Activated naive CD4-positive, alpha-beta T cell treated with Interleukin-2 at 50 U/mL for 16 hours (primary cell): ENCODE results near the gene POMGNT2.

ENCODE experiments used
- DNase-seq: peaks from one replicate; pipeline ENCODE4 v3.0.0-alpha.2; 2020

Gene POMGNT2

DNA sequence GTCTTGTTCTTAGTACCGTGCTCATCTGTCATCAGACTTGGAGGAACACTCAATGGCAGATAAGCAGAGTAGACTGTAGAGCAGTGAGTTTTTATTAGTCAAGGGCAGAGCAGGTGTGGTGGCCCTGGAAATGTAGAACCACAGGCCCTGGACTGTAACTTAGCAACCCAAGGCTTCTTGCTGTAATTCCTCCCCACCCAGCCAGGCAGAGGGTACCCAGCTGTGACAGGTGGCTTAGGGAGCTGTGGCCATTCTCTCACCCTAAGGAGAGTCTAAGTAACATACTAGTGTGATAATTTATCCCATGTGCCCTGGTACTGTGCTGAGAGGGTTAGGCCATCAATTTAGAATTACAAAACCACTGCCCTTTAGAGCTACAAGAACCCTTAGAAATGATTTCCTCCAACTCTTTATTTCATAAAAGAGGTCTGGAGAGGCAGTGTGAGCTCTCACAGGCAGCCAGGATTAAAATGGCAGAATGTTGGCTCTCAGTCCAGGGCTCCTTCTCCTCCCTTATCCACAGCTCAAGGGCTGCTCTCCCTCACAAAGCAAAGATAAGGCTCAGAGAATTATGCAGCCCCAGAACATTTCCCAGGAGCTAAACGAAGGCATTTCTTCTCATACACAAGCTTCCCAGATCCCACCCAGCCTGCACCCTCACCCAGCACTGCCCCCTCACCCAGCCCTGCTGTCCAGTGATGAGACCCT, 3.0 kb downstream of the POMGNT2 start:
- DNase-seq, result no peak

DNA sequence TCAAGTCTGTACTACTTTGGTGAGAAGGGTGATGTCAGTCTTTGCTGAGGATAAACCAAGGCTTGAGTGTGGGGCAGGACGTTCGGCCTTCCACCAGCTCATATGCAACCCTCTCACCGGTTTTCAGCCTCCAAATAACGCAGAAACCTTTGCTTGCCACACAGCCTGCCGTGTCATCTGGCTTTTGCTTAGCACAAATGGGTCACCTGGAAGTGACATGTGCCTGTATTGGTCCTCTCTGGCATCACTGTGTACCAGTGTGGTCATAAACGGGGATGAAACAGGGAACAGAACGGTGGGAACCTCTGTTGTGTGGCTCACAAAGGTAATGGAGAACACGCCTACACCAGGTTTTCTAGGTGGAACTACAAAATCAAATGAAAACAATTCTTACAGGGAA, 7.1 kb downstream of the POMGNT2 start:
- DNase-seq, result no peak

DNA sequence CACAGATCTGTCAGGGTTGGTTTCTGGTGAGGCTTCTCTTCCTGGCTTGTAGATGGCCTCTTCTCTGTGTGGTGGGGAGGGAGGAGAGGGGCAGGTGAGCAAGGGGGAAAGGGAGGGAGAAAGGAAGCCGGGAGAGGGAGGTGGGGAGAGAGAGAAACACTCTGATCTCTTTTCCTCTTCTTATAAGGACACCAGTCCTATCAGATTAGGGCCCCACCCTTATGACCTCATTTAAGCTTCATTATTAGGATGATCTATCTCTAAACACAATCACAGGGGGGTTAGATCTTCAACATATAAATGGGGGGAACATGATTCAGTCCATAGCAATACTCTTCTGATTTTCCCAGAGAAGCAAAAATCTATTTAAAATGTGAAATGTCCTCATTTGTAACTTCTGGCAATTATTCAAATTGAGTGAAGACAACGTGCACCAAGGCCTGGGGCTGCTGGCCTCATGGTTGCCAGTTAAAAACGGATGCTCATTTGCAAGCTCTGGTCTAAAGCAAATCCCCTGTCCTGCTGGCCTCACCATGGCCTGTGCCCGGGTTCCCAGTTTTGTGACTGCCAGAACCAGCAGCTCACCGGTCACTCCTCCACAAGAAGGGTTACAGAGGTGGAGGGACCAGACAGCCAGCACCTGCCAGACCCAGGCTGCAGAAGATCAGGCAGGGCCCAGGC, 8.3 kb downstream of the POMGNT2 start:
- no peak for DNase-seq

DNA sequence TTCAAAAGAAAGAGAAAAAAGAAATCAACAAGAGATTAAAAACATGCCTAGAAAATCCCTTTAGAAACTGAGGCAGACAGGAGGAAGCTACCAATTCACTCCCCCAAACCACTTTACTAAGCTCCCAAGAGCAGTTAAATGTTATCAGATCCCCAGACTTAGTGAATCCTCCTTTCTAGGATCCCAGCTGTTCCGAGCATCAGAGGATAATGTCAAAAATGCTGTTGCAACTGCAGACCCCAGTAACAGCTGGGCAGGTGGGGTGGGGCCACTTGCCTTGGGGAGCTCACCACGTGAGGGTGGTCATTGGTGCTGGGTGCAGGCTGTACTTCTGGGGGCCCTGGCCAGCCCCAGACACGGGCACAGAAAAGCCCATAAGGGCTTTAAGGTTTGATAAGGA, 9.1 kb downstream of the POMGNT2 start:
- no peak for DNase-seq

DNA sequence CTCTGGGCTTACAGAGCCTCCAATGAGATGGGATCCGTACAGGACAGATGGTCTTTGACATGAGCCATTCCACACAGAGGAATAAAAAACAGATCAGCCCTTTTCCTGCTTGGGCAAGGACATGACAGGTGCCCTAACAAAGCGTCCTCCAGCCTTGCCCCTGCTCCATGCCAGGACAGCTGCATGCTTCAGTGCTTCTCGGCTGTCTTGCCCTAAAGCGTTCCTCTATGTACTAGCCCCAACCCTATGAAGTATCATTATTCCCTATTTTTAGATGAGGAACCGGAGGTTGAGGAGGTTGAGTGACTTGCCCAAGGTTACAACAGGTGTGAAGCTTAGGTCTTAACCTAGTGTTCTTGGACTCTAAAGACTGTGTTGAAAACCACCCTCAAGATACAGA, 10.5 kb downstream of the POMGNT2 start:
- no peak for DNase-seq

DNA sequence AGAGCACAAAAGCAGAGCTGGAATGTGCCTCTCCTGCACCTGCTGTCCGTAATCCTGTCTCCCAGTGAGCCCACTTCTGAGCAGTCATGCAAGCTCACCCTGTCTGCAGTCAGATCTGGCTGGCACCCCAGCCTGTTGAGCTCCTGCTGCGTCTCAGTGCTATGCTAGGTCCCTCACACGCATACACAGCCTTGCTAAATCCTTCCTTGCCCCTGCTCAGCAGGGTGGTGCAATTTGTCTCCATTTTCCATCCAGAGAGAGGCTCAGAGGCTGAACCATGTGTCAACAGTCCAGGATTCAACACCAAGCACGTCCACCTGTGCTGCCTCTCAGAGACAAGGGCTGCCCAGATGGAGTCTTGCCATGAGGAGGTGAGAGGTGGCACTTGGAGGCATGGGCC, 11.0 kb downstream of the POMGNT2 start:
- no peak for DNase-seq

DNA sequence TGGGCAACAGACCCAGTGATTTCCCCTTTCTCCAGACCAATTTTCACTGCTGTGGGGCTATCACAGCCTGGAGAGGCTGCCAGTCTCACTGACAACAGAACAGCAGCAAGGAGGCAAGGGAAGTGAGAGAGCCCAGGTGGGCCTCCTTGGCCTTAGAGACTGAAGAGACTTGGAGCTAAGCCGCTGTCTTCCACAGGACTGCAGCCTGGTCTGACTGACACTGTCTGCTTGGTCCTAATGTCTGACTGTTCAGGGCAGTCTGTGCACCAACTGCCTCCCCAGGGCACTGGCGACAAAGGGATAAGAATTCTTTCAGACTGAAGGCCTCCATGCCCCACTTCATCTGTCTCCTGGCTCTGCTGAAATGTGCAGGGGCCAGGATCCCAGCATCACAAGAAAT, 11.5 kb downstream of the POMGNT2 start:
- no peak for DNase-seq

DNA sequence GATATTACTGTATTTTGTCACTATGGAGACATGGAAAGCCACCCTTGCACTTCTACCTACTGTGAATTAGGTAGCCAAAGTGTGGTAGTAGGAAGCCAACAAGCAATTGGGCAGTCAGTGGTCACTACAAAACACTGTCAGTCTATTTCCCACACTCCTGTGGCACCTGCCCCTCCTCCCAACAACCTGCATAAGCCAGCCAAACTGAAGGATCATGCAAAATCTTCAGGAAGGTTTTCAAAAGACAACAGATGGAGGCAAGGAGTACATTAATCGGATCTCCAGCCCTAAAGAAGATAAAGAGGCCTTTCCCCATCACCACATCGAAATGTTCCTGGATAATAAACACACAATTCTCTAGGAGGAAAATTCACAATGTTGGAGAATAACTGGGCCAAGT, 11.9 kb downstream of the POMGNT2 start:
- no peak for DNase-seq

DNA sequence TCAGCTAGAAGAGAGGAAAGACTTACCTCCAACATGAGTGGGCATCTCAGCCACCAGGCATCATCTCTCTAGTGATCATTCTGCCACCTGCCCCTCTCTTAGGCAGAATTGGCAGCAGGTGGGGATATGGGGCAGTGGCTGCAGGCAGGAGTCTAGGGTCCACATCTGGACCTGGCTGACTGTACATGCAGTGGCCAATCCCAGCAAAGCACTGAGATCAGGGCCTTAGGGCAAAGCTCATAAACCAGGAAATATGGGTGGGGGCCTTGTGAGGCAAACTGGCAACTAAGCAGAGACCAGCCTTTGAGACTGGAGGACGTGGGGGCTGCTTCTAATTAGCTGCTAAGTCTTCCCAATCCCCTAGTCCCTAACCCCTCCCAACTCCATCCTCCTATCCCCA, 12.9 kb downstream of the POMGNT2 start:
- no peak for DNase-seq

DNA sequence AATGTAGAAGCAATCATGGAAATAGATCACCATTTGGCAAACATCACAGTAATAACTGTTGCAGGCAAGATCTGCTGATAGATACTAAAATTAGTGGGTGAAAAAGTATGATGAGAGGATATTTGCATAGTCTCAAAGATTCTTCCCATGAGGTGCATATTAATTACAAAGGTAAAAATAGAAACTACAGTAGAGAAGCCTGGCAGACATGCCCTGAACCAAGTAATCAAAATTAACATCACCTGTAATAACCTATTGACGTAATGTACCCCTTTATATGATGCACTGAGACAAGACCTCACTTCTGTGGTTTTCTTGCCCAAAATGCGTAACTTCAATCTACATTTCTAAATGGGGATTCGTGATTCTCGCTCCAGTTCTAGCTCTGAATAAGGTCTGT, 14.4 kb downstream of the POMGNT2 start:
- DNase-seq, result no peak

DNA sequence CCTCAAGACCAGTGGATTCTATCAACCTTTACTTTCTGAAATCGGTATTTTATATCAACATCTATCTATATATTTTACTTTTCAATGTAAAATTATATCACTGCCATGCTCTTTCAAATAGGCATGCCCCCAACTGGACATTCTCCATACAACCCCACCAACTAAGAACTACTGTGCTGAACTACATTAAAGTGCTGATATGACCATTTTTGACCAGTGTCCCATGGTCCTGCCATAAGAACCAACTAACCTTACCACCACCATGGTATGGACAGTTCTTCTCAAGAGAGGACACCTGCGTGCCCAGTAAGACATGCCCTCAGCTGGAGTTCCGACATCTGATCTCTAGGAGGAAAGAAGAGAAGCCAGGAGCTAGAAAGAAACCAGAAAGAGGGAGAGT, 15.6 kb downstream of the POMGNT2 start:
- DNase-seq, result no peak

DNA sequence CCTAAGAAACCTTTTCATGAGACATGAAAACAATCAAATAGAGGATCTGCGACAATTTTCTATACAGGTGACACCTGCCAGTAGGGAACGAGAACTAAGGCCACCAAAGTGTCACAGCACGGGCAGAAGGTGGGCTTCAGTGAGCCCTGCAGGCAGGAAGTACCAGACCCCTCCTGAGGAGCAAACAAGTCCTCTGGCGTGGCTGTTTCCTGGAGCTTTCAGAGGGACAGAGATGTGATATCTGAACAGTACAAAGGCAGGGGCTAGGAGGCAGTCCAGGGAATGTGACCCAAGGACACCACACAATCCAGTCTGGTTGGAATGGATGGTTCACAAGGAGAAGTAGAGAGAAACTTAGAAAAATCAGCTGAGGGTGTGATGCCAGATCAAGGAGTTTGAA, 16.8 kb downstream of the POMGNT2 start:
- DNase-seq, result no peak

DNA sequence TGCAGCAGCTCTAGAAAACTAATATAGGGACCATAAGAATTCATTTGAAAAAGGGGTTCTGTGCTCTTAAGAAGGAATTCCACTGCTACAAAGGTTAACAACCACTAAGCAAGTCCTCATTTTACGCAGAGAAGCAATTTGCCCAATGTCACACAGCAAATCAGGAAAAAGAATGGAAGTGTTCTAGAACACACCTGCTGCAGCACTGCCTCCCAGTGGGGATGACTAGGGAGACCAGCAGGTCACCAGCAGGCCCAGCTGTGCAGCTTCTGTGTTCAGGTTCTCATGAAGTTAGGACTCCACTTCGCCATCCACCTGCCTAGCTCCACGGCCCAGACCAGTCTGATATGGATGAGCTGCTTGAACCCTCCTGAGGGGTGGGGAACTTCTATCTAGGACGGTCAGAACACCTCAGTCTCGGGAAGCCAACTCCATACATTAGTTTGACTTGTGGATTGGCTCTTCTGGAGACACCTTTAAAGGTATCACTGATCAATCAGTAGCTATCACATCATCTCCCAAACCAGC, 18.6 kb downstream of the POMGNT2 start:
- DNase-seq, result no peak

DNA sequence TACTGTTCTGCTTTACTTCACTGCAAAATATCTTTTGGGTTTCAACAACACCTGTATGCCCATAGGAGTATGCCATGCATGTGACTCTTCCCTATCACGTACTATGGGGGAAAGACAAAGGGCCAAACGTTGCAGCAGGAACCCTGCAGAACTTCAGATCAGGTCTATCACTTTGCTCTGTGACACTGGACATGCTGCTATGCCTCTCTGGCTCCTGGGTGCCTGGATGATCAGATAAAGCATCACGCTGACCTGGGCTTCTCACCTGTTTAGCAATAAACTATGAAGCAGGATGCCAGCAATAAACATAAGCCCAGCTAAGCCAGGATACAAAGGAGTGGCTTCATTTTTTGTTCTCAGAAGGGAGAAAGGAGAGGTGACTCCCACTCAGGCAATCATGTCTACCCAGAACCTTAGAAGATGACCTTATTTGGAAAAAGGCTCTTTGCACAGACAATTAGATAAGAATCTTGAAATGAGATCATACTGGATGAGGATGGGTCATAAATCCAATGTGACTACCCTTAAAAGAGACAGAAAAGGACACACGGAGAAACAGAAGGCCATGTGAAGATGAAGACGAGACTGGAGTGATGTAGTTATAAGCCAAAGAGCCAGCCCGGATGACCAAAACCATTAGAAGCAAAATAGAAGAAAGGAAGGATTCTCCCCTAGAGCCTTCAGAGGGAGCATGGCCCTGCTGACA, 19.3 kb downstream of the POMGNT2 start:
- no peak for DNase-seq

DNA sequence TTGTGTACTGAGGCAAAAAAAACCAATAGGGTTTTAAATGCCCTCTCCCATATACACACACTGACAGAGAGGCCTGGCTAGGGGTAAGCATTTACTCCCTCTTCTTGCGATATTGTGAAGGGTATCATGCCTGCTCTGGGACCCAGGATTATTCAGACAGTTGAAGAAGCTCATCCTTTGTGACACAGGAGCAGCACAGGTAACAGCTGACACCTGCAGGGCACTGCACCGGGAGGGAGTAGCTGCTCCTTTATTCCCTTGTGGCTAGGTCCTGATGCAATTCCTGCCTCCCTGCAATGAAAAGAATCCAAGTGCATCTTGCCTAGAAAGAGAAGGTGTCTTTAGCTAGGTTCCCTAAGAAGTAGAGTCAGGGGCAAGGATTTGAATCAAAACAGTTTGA, 23.4 kb downstream of the POMGNT2 start:
- DNase-seq, result no peak

DNA sequence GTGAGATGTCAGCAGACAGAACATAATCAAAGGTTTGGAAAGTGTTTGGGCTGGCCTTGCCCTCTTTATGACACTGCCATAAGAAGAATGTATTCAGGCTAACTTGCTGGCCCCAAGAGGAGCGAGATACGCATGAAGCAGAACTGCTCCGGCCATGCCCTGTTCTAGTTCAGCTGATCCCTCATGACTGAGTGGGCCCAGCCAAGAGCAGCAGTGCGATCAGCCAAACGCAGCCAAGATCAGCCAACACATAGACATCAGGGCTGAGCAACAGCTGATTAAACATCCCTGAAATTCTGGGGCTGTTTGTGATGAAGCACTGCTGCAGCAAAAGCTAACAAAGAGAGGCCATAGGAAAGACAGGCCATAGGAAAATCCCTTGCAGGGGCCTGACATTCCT, 24.1 kb downstream of the POMGNT2 start:
- DNase-seq, result no peak

DNA sequence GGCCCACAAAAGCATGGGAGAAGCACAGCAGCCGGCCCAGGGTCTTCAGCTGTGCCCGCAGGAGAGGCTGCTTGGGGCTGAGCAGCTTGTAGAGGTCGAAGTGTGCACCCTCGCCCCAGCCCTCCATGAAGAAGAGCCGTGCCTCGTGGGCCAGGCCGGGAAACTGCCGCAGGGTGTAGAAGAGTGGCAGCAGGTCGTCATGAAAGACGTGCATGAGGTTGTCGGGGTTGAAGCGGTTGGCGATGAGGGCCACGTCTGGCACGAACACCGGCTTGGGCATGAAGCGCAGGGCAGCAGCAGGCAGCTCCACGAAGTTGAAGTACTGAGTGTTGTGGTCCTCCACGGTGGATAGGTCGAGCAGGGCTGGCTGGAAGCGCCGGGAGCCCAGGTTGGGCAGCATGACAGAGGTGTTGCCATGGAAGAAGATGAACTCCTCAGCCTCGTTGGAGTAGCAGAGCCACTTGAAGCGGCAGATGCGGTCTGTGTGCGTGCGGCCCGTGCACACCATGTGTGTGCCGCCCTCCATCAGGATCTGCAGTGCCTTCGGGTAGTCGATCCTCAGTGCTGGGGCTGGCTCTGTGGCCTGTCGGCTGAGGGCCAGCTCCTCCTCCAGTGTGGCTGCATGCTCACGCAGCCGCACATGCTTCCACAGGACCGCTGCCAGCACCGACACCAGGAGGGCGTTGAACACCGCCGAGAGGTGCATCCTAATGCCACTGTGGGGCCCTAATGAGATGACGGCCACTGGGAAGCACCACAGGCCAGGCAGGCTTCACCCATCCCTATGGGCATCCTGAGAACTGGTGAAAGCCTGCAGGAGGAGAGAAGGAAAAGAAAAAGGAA, 24.9 kb downstream of the POMGNT2 start:
- DNase-seq, result no peak

DNA sequence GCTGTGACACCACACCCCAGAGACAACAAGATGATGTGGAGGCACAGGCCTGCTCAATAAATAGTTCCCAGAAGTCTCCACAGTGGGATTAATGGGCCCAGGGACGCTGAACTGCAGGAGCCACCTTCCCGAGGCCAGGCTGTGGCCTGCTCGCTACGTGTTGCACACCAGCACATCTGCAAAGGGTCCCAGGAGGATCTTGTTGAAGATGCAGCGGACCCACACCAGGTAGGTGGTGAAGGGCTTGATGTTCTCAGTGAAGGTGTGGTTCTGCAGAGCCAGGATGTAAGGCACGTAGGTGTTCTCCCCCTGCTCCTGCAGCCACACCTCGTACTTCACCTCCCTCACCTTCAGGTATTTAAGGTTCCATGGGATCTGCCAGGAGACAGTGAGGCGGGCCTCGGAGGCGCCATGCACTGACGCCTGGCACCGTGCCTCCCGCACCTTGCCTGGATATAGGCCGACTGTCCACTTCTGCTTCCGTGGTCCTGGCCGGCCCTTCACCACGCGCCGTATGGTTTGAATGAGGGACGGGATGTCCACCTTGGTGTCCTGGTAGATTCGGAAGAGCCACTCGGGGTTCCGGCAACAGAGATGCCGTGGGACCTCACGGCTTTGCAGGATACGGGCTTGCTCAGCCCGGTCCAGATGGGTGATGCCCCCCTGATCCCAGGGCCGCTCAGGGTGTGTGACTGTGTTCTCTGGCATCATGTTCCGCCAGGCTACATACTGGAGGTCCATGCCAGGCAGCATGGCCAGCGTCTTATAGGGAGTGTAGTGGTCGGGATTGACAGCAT, 26.1 kb downstream of the POMGNT2 start:
- no peak for DNase-seq

DNA sequence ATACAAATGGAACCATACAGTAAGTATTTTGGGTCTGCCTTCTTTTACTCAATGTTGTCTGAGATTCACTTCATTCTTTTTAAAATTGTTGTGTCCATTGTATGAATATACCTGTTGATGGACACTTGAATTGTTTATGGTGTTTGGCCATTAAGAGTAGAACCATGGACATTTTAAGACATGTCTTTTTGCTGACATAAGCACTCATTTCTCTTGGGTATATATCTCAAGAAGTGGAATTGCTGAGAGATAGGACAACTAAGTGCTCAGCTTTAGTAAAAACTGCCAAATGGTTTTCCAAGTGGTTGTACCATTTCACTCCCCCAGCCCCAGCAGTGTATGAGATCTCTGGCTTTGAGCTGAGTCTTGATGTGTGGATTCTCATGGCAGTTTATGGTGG, 28.2 kb downstream of the POMGNT2 start:
- no peak for DNase-seq

DNA sequence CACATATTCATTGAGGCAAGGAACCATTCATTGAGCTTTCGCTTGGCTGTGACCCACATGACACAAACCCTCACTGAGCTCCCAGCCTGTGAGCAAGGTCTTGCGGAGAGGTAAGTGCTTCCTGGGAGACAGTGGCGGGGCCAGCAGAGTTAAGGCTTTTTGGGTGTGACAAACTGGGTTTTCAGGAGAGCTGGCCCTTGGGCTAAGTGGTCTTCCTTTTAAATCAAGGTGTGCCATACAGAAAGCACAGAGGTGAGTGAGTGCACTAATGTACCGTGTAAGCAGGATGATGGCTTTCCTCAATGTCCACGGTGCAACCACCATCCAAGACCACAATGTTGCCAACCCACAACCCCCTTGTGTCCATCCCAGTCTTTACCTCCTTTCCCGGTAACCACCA, 28.6 kb downstream of the POMGNT2 start:
- no peak for DNase-seq

DNA sequence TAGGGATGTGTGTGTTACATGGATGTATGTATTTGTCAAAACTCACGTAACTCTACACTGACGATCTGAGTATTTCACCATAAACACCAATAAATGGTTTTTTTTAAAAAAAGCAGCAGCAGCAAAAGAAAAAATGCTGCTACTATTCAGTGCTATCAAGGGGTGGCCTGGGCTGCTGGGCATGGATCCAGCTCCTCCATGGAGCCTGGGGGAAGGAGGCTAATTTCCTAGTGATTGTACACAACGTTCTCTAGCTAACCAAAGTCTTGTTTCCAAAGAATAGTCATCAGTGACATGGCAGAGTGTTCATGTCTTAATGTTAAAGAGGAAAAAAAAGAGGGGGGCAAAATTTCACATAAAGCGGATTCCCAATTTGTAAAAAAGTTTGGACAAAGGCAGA, 29.0 kb downstream of the POMGNT2 start:
- no peak for DNase-seq
